ENCODE results near the gene KMT5B.

Gene KMT5B

DNA sequence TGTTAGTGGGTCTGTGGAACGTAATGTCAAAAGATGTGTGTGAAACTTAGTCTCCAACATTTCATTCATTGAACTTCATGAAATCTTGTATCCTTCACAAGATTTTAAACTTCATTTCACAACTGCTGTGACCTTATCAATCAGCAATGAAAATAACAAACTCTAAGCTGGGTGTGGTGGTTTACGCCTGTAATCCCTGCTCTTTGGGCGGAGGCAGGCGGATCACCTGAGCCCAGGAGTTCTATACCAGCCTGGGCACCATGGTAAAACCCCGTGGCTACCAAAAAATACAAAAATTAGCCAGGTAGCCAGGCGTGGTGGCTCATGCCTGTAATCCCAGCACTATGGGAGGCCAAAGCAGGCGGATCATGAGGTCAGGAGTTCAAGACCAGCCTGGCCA, 97.0 kb downstream of the KMT5B start:
- H3K36me3 ChIP-seq (ENCODE audit: control insufficient read depth in 5 of 5, insufficient read depth in 5 of 5, low read length in 5 of 5) = no peaks in the 10 kb centered on the region
- peaks cover 8 to 47% (median 39%) of the 10 kb centered on the region in 5 donors for H3K4me1 ChIP-seq (ENCODE audit: control insufficient read depth in 5 of 5, insufficient read depth in 5 of 5, low read length in 5 of 5)
- H3K27me3 ChIP-seq (ENCODE audit: control insufficient read depth in 5 of 5, insufficient read depth in 4 of 5, low read length in 5 of 5) = no peaks in the 10 kb centered on the region
- no peak overlapping the region for H3K27ac ChIP-seq (ENCODE audit: low read depth, low read length)
- H3K9me3 ChIP-seq (ENCODE audit: control insufficient read depth in 5 of 5, low read length in 5 of 5) = no peaks in the 10 kb centered on the region
- no peak overlapping the region for H3K4me3 ChIP-seq (ENCODE audit: low read depth in 1 of 5, low read length in 5 of 5)
- no peak overlapping the region for H3K9ac ChIP-seq (ENCODE audit: low read length in 5 of 5)

DNA sequence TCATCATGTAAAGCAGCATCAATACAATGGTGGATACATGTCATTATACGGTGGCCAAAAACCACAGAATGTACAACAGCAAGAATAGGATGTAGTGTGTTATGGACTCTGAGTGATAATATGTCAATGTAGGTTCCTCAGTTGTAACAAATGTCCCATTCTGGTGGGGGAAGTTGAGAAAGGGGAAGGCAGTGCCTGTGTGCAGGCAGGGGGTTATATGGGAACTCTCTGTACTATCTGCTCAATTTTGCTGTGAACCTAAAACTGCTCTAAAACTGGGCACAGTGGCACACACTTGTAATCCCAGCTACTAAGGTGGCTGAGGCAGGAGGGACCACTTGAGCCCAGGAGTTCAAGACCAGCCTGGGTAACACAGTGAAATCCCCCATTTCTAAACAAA, 97.8 kb downstream of the KMT5B start:
- H3K9ac ChIP-seq (ENCODE audit: low read length in 5 of 5) = no peak overlapping the region
- no peak overlapping the region for H3K27ac ChIP-seq (ENCODE audit: low read depth, low read length)
- H3K9me3 ChIP-seq (ENCODE audit: control insufficient read depth in 5 of 5, low read length in 5 of 5) = no peaks in the 10 kb centered on the region
- H3K4me3 ChIP-seq (ENCODE audit: low read depth in 1 of 5, low read length in 5 of 5) = no peak overlapping the region
- H3K27me3 ChIP-seq (ENCODE audit: control insufficient read depth in 5 of 5, insufficient read depth in 4 of 5, low read length in 5 of 5) = no peaks in the 10 kb centered on the region
- H3K4me1 ChIP-seq (ENCODE audit: control insufficient read depth in 5 of 5, insufficient read depth in 5 of 5, low read length in 5 of 5) = peaks cover 8 to 46% (median 38%) of the 10 kb centered on the region in 5 donors
- no peaks in the 10 kb centered on the region for H3K36me3 ChIP-seq (ENCODE audit: control insufficient read depth in 5 of 5, insufficient read depth in 5 of 5, low read length in 5 of 5)

DNA sequence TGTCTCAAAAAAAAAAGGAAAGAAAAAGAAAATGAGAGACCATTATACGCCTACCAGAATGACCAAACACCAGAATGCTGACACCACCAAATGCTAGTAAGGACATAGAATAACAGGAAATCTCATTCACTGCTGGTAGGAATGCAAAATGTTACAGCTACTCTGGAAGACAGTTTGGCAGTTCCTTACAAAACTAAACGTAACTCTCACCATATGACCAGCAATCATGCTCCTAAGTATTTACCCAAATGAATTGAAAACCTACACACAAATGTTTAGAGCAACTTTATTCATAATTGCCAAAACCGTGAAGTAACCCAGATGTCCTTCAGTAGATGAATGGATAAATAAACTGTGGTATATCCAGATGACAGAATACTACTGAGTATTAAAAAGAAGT, 99.1 kb downstream of the KMT5B start:
- Histone ChIP-seq H3K4me1 (ENCODE audit: control insufficient read depth in 5 of 5, insufficient read depth in 5 of 5, low read length in 5 of 5) (peaks cover 8 to 33% (median 25%) of the 10 kb centered on the region in 5 donors), H3K9ac (ENCODE audit: low read length in 5 of 5) (no peak overlapping the region), H3K36me3 (ENCODE audit: control insufficient read depth in 5 of 5, insufficient read depth in 5 of 5, low read length in 5 of 5) (no peaks in the 10 kb centered on the region), H3K9me3 (ENCODE audit: control insufficient read depth in 5 of 5, low read length in 5 of 5) (no peaks in the 10 kb centered on the region), H3K27me3 (ENCODE audit: control insufficient read depth in 5 of 5, insufficient read depth in 4 of 5, low read length in 5 of 5) (no peaks in the 10 kb centered on the region), H3K27ac (ENCODE audit: low read depth, low read length) (no peak overlapping the region), H3K4me3 (ENCODE audit: low read depth in 1 of 5, low read length in 5 of 5) (no peak overlapping the region)

DNA sequence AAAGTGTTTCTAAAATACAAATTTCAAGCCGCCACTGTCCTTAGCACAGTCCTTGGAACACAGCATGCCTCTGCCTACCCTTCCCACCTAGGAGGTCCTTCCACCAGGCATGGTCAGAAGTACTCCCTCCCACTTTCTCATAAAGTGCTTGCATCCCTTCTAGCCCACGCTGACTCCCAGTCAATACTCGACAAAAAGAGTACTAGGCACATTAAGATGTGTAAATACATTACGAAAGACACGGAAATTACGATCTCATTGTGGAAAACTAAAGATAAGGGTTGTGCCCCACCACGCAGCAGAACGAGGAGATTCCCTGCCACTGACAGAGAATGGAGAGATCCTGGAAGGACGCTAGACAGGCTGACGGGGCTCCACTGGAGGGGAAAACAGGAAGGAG, 105.4 kb downstream of the KMT5B start:
- Histone ChIP-seq H3K4me1 (ENCODE audit: control insufficient read depth in 5 of 5, insufficient read depth in 5 of 5, low read length in 5 of 5) (peaks cover 0 to 12% (median 4%) of the 10 kb centered on the region in 5 donors), H3K9ac (ENCODE audit: low read length in 5 of 5) (no peak overlapping the region), H3K4me3 (ENCODE audit: low read depth in 1 of 5, low read length in 5 of 5) (no peak overlapping the region), H3K9me3 (ENCODE audit: control insufficient read depth in 5 of 5, low read length in 5 of 5) (no peaks in the 10 kb centered on the region), H3K27ac (ENCODE audit: low read depth, low read length) (no peak overlapping the region), H3K27me3 (ENCODE audit: control insufficient read depth in 5 of 5, insufficient read depth in 4 of 5, low read length in 5 of 5) (no peaks in the 10 kb centered on the region), H3K36me3 (ENCODE audit: control insufficient read depth in 5 of 5, insufficient read depth in 5 of 5, low read length in 5 of 5) (peaks cover 0 to 2% (median 0%) of the 10 kb centered on the region in 5 donors)

DNA sequence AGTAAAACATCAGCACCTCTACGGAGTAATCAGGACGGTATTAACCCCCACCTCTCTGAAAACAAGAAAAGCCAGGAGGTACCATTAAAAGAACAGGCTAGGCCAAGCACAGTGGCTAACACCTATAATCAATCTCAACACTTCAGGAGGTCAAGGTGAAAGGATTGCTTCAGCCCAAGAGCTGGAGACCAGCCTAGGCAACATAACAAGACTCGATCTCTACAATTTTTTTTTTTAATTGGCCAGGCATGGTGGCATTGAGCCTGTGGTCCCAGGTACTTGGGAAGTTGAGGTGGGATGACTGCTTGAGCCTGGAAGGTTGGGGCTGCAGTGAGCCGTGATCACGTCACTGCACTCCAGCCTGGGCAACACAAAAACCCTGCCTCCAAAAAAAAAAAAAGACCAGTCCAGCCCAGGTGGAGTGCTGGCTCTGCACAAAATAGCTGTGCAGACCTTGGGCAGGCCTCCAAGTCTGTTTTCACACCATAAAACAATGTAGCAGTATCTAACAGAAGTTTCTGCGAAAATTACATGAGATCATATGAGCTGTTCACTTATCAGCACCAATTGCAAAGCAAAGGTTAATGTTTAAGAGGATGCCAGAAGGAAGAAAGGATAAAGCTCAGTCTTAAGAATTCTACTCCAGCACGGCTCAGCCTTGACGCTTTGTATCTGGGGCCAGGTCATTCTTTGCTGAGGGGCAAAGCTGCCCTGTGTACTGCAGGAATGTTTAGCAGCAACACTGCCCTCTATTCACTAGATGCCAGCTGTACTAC, 106.7 kb downstream of the KMT5B start:
- H3K4me1 ChIP-seq (ENCODE audit: control insufficient read depth in 5 of 5, insufficient read depth in 5 of 5, low read length in 5 of 5) = peaks cover 0 to 12% (median 4%) of the 10 kb centered on the region in 5 donors
- H3K9ac ChIP-seq (ENCODE audit: low read length in 5 of 5) = no peak overlapping the region
- H3K27me3 ChIP-seq (ENCODE audit: control insufficient read depth in 5 of 5, insufficient read depth in 4 of 5, low read length in 5 of 5) = no peaks in the 10 kb centered on the region
- H3K36me3 ChIP-seq (ENCODE audit: control insufficient read depth in 5 of 5, insufficient read depth in 5 of 5, low read length in 5 of 5) = peaks cover 0 to 2% (median 0%) of the 10 kb centered on the region in 5 donors
- H3K27ac ChIP-seq (ENCODE audit: low read depth, low read length) = no peak overlapping the region
- H3K4me3 ChIP-seq (ENCODE audit: low read depth in 1 of 5, low read length in 5 of 5) = no peak overlapping the region
- no peaks in the 10 kb centered on the region for H3K9me3 ChIP-seq (ENCODE audit: control insufficient read depth in 5 of 5, low read length in 5 of 5)
